ENCODE data around the gene INSL6.
"Not testable (repeated sequence)": the region's sequence is repeated elsewhere in the genome, so short reads cannot be mapped to it uniquely, and the experiment has no call there.

INSL6 gene

DNA sequence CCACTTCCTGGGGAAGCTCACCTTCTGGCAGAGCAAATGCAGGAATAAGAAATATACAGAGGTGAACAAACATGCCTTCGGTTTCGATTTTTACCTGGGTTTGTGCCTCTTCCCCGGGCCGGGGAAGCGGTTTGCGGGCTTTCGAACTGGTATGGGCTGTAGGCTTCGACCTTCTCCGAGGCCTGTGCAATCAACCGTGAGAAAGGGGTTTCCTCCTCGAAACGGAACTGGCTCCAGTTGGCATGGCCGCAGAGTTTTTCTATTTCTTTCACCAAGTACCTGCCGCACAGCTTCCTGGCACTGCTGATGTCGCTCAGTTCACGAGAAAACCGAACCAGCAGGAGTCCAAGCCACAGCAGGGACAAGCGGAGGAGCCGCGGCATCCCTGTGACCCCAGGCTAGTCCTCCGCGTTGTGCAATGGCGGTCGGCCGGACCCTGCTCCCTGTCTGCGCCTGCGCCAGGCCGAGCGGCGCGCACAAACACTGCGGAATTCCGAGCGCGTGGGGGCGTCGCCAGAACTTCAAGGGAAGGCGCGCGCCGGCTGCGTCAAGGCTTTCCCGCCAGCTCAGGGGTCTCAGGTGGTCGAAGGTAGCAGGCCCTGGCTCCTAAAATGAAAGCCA lies at the start of gene INSL6:
TSS of gene INSL6 (minus strand) at position 420 of the 621 bp plus-strand sequence. CDS start at position 383, 37 bp downstream.
- no peak for DNase-seq

DNA sequence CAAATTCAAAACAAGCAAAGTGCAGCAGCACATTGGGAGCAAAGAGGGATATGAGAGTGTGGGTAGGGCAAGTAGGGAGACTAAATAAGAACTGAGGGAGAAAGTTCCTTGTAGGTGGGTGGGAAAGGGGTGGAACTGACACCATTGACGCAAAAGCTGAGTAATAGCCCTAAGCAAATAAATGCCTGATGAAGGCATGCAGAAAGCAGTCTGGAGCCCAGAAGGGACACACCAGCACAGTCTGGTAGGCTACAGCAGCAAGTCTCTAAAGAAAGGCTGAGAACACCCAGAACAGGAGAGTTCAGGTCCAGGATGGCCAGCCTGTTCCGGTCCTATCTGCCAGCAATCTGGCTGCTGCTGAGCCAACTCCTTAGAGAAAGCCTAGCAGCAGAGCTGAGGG lies 45.8 kb upstream of the INSL6 start, which contains the start of gene INSL4:
TSS of gene INSL4 (plus strand) at position 208 of the 400 bp plus-strand sequence. CDS start at position 313, 105 bp downstream.
- DNase-seq = no peak

DNA sequence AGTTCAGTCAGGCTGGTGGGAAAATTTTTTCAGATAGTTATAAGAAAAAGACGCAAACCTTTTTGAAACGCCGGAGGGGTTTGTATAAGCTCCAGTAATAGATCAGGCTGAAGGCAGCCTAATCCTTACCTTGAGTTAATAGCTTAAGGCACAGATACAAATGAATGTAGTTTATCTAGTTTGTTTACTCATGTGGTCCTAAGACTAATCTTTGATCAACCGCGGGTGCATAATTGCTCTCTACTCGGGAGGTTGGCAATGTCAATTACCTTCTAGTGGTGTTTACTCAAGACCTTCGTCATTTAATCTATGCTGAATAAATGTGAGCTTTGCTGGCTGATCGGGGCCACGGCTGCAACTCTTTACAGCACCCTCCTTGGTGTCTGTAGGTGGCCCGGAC lies 45.1 kb upstream of the INSL6 start:
- no peak for DNase-seq

GRCh38 chr9:5205071-5205470 lies 19.6 kb upstream of the INSL6 start:
- DNase-seq = no peak

GRCh38 chr9:5195463-5195862 lies 10.0 kb upstream of the INSL6 start:
- DNase-seq = no peak

GRCh38 chr9:5193345-5193744 lies 7.9 kb upstream of the INSL6 start:
- DNase-seq = no peak

- DNase-seq = no peak
These were observed 6.5 kb upstream of the INSL6 start for GRCh38 chr9:5191985-5192384.

- DNase-seq = no peak
These were observed 2.9 kb upstream of the INSL6 start for GRCh38 chr9:5188060-5188984.

DNA sequence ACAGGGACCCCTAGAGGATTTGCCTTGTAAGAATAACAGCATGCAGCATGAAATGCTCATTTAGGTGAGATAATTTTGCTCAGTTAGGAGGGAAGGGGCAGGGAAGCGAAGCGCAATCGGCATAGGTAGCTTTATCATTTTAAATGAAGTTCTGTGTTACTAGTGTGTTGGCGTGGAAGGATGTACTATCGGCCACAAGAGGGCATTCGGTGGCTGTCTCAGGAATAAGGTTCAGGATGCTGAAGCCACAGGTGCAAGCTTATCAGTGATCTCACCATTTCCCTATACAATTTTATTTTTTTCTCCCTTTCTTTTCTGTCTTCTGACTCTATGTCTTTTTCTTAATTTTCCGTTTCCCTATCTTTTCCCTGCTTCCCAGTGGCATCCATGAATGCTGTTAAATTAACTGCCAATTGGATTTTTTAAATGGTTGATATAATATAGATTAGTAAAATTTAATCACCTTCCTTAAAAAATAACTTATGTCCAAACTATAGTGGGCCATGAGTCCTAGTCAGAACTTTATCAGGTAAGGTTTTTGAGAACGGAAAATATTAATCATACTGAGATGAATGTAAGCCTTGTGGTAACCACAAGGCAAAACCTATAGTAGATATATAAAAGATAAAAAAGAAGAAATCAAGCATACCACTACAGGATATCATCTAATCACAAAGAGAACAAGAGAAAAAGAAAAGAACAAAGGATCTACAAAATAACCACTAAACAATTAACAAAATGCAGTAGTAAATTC lies 1.2 kb upstream of the INSL6 start:
- DNase-seq = peak; percentile 50

GRCh38 chr9:5184776-5185175 lies 663 bp downstream of the INSL6 start:
- DNase-seq = no peak

DNA sequence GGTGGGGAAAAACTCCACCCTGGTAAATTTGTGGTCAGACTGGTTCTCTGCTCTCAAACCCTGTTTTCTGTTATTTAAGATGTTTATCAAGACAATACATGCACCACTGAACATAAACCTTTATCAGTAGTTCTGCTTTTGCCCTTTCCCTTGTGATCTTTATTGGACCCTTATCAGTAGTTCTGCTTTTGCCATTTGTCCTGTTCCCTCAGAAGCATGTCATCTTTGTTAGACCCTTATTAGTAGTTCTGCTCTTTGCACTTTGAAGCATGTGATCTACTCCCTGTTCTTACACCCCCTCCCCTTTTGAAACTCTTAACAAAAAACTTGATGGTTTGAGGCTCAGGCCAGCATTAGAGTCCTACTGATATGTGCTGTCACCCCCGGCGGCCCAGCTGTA lies 4.8 kb downstream of the INSL6 start:
- DNase-seq = not testable (repeated sequence)

GRCh38 chr9:5178126-5178805 lies 7.2 kb downstream of the INSL6 start:
- DNase-seq = no peak

DNA sequence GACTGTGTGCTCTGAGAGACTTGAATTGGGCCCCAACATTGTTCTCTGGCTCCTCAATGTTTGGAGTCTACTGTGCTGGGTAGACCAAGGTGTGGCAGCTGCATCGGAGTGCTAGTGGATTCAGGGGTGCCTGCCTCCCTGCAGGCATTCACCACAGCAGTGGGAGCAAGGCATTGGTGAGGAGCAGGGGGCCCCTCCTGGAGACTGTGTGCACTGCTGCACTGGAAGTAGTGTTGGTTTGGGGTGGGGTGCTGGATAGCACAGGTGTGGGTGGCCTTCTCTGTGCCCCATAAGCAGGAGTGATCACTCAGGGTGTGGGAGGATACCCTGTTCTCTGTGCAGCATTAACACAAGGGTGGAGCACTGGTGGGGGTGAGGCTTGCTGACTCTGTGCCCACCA lies 39.2 kb downstream of the INSL6 start:
- DNase-seq = no peak

DNA sequence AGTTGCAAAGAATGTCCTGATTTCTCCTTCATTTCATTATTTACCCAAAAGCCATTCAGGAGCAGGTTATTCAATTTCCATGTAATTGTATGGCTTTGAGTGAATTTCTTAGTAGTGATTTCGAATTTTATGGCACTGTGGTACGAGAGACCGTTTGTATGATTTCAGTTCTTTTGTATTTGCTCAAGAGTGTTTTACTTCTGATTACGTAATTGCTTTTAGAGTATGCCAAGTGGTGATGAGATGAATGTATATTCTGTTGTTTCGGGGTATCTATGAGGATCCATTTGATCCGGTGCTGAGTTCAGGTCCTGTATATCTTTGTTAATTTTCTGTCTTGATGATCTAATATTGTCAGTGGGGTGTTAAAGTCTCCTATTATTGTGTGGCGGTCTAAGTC lies 41.2 kb downstream of the INSL6 start:
- DNase-seq = no peak

DNA sequence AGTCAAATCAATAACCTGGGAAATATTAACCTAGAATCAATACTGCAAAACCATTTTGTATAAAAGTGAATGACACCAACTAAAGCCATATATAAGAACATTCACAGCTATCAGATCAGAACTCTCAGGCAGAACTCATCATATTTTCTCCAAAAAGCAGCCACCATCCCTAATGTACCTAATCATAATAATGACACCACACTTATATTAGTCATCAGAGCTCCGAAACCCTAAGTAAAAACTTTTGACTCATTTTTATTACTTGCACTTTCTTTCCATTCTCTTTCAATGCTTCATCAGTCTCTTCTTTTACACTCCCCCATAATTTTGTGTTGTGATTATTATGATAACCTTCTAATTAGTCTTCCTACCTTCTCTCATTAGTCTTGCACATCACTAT lies 45.3 kb downstream of the INSL6 start:
- DNase-seq = no peak

- DNase-seq = no peak
These were observed 62.9 kb downstream of the INSL6 start for GRCh38 chr9:5122516-5122915.

- no peak for DNase-seq
These were observed 63.3 kb downstream of the INSL6 start for GRCh38 chr9:5122116-5122515.

DNA sequence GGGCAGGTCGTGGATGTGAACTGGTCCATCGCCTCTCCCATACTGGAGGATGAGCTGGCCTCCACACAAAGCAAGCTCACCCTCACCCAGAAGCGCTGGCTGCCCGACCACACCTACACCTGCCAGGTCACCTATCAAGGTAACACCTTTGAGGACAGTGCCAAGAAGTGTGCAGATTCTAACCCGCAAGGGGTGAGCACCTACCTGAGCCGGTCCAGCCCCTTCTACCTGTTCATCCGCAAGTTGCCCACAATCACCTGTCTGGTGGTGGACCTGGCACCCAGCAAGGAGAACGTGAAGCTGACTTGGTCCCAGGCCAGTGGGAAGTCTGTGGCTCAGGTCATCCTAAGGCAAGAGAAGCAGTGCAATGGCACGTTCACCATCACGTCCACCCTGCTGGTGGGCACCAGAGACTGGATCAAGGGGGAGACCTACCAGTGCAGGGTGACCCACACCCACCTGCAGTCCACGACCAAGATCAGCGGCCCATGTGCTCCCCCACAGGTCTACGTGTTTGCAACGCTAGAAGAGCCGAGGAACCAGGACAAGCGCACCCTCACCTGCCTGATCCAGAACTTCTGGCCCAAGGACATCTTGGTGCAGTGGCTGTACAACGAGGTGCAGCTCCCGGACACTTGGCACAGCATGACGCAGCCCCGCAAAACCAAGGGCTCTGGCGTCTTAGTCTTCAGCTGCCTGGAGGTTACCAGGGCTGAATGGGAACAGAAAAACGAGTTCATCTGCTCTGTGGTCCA lies 71.3 kb downstream of the INSL6 start:
- DNase-seq = no peak
